GM12874 (cell line): ENCODE data around the gene AP2A1.

ENCODE experiments used
- CTCF ChIP-seq: IDR thresholded peaks from 2 replicates; pipeline ENCODE4 v1.5.1; 2011; ENCODE audit warnings: low read depth, mild to moderate bottlenecking, control low read depth, low read length, moderate library complexity; ENCODE audit not compliant: insufficient read depth

The AP2A1 gene

GRCh38 chr19:49775742-49776370 is 9.1 kb downstream of the AP2A1 start:
- no peak for TF ChIP-seq CTCF

GRCh38 chr19:49776371-49776764 is 9.6 kb downstream of the AP2A1 start:
- TF ChIP-seq CTCF = no peak

- no peak for TF ChIP-seq CTCF
Measured at GRCh38 chr19:49779731-49780555, 13.1 kb downstream of the AP2A1 start.

GRCh38 chr19:49780861-49781260 is 14.1 kb downstream of the AP2A1 start:
- TF ChIP-seq CTCF = no peak

GRCh38 chr19:49781394-49781793 is 14.6 kb downstream of the AP2A1 start:
- no peak for TF ChIP-seq CTCF

DNA sequence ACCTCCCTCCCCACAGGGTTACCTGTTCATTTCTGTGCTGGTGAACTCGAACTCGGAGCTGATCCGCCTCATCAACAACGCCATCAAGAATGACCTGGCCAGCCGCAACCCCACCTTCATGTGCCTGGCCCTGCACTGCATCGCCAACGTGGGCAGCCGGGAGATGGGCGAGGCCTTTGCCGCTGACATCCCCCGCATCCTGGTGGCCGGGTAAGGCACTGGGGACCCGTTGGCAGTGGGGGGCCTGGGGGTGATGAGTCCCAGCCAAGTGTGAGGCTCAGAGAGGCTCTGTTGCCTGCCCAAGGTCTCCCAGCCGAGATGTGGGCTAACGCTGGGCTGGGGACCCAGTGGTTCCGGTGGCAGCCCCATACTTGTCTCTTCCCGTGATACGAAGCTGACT is 15.7 kb downstream of the AP2A1 start:
- TF ChIP-seq CTCF = no peak

DNA sequence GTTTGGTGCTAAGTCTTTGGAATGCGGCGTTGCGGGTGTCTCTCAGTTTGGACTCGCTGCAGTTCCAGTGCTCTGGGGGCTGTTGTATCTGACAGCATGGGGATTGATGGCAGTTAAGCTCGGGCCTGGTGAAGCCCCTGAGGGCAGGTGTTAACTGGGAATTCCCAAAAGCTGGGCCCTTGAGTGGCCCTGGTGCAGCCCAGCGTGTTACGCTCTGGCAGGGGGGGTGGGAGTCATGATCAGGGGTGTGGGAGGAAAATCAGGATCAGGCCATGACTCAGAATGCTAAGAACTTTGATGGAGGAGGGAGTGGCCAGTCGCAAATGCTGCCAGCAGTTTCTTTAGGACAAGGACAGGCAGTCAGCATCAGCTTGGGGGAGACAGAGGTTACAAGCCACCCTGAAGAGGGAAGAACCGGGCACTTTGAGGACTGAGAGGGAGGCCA is 19.6 kb downstream of the AP2A1 start:
- TF ChIP-seq CTCF = no peak
